GM21529 (cell line): ENCODE results near the gene CLCNKB.

Experiments
- ATAC-seq: cut with Tn5 transposase; IDR thresholded peaks from one replicate; pipeline ENCODE4 v1.9.1; 2021; ENCODE audit not compliant: unreplicated experiment

Gene CLCNKB

GRCh38 chr1:16072616-16073484, 29.3 kb downstream of the CLCNKB start:
- ATAC-seq, result no peak

GRCh38 chr1:16073490-16074119, 30.0 kb downstream of the CLCNKB start, which contains the start of gene FAM131C:
TSS of gene FAM131C (minus strand) at chr1:16073651. CDS start at chr1:16073442, 209 bp downstream.
- ATAC-seq, result peak; percentile 55

GRCh38 chr1:16074217-16074616, 30.6 kb downstream of the CLCNKB start:
- ATAC-seq, result no peak

- no peak for ATAC-seq
These were observed 31.9 kb downstream of the CLCNKB start for GRCh38 chr1:16075337-16076030.

- ATAC-seq, result no peak
These were observed 32.7 kb downstream of the CLCNKB start for GRCh38 chr1:16076031-16076864.

- no peak for ATAC-seq
These were observed 33.3 kb downstream of the CLCNKB start for GRCh38 chr1:16076865-16077238.

GRCh38 chr1:16077406-16078245, 34.0 kb downstream of the CLCNKB start:
- ATAC-seq, result no peak

- ATAC-seq, result peak; percentile 70
These were observed 35.5 kb downstream of the CLCNKB start for GRCh38 chr1:16078925-16079656.

- ATAC-seq, result no peak
These were observed 37.0 kb downstream of the CLCNKB start for GRCh38 chr1:16080422-16081150.

GRCh38 chr1:16081636-16082035, 38.1 kb downstream of the CLCNKB start:
- no peak for ATAC-seq

- ATAC-seq, result no peak
These were observed 38.9 kb downstream of the CLCNKB start for GRCh38 chr1:16082283-16083038.

GRCh38 chr1:16083486-16083885, 39.9 kb downstream of the CLCNKB start:
- no peak for ATAC-seq

- no peak for ATAC-seq
These were observed 41.9 kb downstream of the CLCNKB start for GRCh38 chr1:16085522-16085921.

- no peak for ATAC-seq
These were observed 44.2 kb downstream of the CLCNKB start for GRCh38 chr1:16087733-16088132.

- ATAC-seq, result no peak
These were observed 44.8 kb downstream of the CLCNKB start for GRCh38 chr1:16088351-16088911.

- ATAC-seq, result no peak
These were observed 45.4 kb downstream of the CLCNKB start for GRCh38 chr1:16088996-16089395.

GRCh38 chr1:16090076-16090826, 46.7 kb downstream of the CLCNKB start:
- no peak for ATAC-seq
